Activated CD8-positive, alpha-beta memory T cell treated with anti-CD3 and anti-CD28 coated beads, Interleukin-2, amount 50 U/mL, for 24 hours (primary cell): Measurements from ENCODE around the gene CD109.

Source experiments
- DNase-seq: peaks from one replicate; pipeline ENCODE4 v3.0.0-alpha.2; 2020; ENCODE audit errors: extremely low read depth

The CD109 gene

DNA sequence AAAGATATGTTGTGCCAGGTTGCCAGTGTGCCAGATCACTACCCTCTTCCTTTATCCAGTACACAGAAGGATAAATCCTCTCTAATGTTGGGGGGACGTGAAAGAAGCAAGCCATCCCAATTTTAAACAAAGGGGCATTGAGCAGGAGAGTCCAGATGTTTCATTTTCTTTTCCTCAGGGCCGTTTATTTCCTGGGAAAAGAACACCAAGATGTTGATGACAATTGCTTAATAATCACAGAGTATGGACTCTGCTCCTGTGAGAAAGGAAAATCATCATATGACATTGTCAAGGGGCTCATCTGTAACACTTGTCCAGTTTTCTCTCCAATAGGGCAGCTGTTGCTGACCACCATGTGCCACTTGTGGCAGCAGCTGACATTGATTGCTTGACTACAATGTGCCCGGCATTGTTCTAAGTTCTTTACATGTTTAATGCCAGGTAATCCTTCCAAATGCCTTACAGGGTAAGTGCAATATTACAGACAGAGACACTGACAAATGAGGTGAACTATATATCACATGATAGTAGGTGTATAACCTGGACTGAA is 161.4 kb downstream of the CD109 start:
- DNase-seq: no peak

DNA sequence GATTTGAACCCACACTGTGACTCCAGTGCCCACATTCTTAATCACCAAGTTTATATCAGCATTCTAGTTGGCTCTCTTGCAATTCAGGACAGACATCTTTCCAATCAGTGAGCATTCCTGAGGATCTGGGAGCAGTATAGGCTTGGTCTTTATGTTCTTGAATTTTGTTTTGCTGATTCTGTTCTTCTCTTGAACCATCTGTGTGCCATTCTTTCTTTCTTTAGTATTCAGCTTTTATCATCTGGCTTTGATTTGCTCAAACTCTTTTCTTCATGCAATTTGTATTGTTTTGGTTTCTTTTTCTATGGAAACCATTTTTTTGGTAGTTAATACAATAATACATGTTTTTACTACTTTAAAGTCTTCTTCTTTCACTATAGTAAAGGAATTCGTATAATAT is 162.4 kb downstream of the CD109 start:
- no peak for DNase-seq

GRCh38 chr6:73860303-73860702 is 164.3 kb downstream of the CD109 start:
- no peak for DNase-seq

- DNase-seq: no peak
Measured at GRCh38 chr6:73866305-73866704, 170.3 kb downstream of the CD109 start.

- DNase-seq: no peak
Measured at GRCh38 chr6:73867411-73867810, 171.4 kb downstream of the CD109 start.

DNA sequence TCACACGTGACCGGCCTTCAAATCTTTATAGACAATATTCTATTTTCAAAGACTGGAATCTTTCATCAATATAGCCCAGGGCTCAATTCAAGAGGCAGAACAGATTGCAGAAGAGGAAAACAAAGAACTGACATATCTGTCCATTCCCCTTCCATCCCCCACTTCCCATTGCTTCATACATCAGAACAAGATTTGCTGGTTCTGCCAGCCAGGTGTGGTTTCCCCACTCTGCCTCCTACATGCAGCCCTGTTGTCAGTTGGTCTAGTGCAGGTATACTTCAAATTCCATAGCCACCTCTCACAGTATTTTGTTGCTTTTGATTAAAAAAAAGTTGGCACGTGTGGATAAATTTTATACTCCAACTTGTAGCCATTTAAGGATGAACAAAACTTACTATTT is 174.9 kb downstream of the CD109 start:
- no peak for DNase-seq

DNA sequence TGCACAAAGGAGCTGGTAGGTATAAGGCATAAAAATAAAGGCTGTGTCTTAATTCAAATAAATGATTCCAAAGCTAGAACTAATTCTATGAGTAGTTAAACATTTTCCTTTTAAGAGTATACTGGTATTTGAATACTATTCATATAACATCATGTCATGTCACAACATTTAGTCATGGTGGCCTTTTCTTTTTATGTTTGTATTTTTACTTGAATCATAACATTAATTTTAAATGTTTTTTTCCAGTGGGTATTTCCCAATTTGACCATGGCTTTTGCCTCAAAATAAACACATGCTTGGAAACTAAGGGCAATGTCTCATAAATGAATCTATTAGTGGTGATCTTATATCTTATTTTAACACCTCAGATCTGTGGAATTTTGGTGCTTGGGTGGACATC is 177.1 kb downstream of the CD109 start:
- DNase-seq: no peak
